HL-60 (cell line): ENCODE results near the gene CES3.

Experiments
- DNase-seq, 2 experiments: peaks; one replicate each; pipeline ENCODE4 v3.0.0-alpha.2; 2010 to 2020; ENCODE audit warnings: low read depth in 1 of 2, low spot score in 1 of 2
- H3K27ac ChIP-seq: fragments of 250-450 bp; sonication (Bioruptor Pico); replicated peaks from 2 replicates; pipeline ENCODE4 v1.5.1; 2020; ENCODE audit warnings: mild to moderate bottlenecking, moderate library complexity
- H3K27me3 ChIP-seq: fragments of 250-450 bp; sonication (Bioruptor Pico); 2 replicates; pipeline ENCODE4 v1.5.1; 2021; ENCODE audit warnings: mild to moderate bottlenecking, moderate library complexity; ENCODE audit not compliant: insufficient read depth, poor library complexity, severe bottlenecking
- H3K4me3 ChIP-seq: replicated peaks from 2 replicates; pipeline ENCODE4 v1.5.1; 2011; ENCODE audit warnings: mild to moderate bottlenecking, control low read depth, low read length; ENCODE audit not compliant: insufficient read depth
- GABPA ChIP-seq: IDR thresholded peaks from 2 replicates; pipeline ENCODE4 v1.6.1; 2012; ENCODE audit warnings: low read depth
- POLR2AphosphoS5 ChIP-seq: IDR thresholded peaks from 2 replicates; pipeline ENCODE4 v1.6.1; 2012; ENCODE audit warnings: low read depth
- SPI1 ChIP-seq: IDR thresholded peaks from 2 replicates; pipeline ENCODE4 v1.6.1; 2012; ENCODE audit warnings: low read depth, mild to moderate bottlenecking, borderline replicate concordance
- TF ChIP-seq, protein P1 (sequence below): IDR thresholded peaks from 2 replicates; pipeline ENCODE4 v1.6.1; 2012; ENCODE audit warnings: low read depth; ENCODE audit not compliant: insufficient replicate concordance
- TF ChIP-seq, protein P2 (sequence below): IDR thresholded peaks from one replicate; pipeline ENCODE4 v1.5.1; 2011; ENCODE audit warnings: low read length, control low read depth, inconsistent platforms; ENCODE audit not compliant: insufficient read depth

CES3 gene

DNA sequence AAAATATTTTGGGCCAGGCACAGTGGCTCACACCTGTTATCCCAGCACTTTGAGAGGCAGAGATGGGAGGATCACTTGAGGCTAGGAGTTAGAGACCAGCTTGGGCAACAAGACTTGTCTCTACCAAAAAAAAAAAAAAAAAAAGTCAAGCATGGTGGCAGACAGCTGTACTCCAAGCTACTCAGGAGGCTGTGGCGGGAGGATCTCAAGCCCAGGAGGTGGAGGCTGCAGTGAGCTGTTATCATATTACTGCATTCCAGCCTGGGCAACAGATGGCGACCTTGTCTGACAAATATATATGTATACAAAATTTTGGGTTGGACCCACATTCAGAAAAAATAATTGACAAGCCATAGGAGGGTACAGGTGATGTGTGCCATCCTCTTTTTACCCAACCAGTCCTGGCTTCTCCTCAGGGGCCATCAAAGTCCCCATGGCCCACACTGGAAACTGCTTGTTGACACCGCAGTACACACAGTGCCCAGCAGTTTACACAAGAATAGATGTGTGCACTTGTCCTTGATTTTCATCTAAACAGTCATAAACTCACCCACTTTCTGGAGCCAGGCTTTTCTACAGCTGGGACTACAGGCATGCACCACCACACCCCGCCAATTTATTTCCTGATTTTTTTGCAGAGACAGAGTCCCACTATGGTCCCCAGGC lies 24.0 kb upstream of the CES3 start:
- TF ChIP-seq, protein P1, sequence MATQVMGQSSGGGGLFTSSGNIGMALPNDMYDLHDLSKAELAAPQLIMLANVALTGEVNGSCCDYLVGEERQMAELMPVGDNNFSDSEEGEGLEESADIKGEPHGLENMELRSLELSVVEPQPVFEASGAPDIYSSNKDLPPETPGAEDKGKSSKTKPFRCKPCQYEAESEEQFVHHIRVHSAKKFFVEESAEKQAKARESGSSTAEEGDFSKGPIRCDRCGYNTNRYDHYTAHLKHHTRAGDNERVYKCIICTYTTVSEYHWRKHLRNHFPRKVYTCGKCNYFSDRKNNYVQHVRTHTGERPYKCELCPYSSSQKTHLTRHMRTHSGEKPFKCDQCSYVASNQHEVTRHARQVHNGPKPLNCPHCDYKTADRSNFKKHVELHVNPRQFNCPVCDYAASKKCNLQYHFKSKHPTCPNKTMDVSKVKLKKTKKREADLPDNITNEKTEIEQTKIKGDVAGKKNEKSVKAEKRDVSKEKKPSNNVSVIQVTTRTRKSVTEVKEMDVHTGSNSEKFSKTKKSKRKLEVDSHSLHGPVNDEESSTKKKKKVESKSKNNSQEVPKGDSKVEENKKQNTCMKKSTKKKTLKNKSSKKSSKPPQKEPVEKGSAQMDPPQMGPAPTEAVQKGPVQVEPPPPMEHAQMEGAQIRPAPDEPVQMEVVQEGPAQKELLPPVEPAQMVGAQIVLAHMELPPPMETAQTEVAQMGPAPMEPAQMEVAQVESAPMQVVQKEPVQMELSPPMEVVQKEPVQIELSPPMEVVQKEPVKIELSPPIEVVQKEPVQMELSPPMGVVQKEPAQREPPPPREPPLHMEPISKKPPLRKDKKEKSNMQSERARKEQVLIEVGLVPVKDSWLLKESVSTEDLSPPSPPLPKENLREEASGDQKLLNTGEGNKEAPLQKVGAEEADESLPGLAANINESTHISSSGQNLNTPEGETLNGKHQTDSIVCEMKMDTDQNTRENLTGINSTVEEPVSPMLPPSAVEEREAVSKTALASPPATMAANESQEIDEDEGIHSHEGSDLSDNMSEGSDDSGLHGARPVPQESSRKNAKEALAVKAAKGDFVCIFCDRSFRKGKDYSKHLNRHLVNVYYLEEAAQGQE, result no peak
- TF ChIP-seq POLR2AphosphoS5 (no peak), GABPA (no peak), SPI1 (no peak)
- TF ChIP-seq, protein P2, sequence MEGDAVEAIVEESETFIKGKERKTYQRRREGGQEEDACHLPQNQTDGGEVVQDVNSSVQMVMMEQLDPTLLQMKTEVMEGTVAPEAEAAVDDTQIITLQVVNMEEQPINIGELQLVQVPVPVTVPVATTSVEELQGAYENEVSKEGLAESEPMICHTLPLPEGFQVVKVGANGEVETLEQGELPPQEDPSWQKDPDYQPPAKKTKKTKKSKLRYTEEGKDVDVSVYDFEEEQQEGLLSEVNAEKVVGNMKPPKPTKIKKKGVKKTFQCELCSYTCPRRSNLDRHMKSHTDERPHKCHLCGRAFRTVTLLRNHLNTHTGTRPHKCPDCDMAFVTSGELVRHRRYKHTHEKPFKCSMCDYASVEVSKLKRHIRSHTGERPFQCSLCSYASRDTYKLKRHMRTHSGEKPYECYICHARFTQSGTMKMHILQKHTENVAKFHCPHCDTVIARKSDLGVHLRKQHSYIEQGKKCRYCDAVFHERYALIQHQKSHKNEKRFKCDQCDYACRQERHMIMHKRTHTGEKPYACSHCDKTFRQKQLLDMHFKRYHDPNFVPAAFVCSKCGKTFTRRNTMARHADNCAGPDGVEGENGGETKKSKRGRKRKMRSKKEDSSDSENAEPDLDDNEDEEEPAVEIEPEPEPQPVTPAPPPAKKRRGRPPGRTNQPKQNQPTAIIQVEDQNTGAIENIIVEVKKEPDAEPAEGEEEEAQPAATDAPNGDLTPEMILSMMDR, result no peak
- no peak overlapping the region for H3K27ac ChIP-seq
- no peak for DNase-seq
- H3K27me3 ChIP-seq, result no peaks in the 10 kb centered on the region
- H3K4me3 ChIP-seq, result no peak overlapping the region

DNA sequence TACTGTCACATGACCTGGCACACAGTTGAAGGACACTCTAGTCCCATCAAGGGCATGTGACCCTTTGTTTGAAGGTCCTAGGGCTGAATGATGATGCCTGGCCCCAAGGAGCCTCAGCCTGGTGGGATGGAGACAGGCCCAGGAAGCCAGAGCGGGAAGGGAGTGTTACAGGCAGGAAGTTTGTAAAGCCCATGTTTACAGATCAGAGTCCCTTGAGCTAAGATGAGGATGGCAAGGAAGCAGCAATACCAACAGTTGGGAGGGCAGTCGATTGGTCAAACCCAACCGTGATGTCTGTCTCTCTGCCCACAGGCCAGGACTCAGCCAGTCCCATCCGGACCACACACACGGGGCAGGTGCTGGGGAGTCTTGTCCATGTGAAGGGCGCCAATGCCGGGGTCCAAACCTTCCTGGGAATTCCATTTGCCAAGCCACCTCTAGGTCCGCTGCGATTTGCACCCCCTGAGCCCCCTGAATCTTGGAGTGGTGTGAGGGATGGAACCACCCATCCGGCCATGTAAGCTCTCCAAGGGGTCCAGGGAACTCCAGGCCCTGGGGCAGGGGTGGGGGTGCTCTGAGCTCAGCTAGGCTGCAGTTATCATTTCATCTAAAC lies 23.2 kb upstream of the CES3 start:
- H3K27me3 ChIP-seq, result no peaks in the 10 kb centered on the region
- no peak for DNase-seq
- TF ChIP-seq, protein P1, result no peak
- TF ChIP-seq POLR2AphosphoS5, result no peak
- no peak for TF ChIP-seq SPI1
- TF ChIP-seq, protein P2, result no peak
- TF ChIP-seq GABPA, result no peak
- H3K4me3 ChIP-seq, result no peak overlapping the region
- H3K27ac ChIP-seq, result no peak overlapping the region

DNA sequence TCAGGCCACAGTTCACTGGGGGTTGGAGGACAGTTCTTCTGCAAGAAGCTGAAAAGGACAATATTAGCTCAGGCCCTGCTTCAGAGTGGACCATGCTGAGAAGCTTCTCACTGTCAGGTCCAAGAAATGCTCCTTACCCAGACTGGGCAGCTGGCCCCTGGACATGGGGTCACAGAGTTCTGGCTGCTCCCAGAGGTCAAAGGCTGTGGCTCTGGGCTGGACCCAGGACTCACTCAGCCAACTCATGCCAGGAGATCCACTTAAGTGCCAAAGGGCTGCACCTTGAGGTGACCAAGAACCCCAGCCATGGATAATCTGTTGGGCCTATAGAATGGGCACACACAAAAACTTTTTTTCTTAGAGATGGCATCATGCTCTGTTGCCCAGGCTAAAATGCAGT lies 21.7 kb upstream of the CES3 start:
- no peak overlapping the region for H3K27ac ChIP-seq
- TF ChIP-seq, protein P2, result no peak
- no peak for TF ChIP-seq SPI1
- no peak for TF ChIP-seq GABPA
- no peak for TF ChIP-seq POLR2AphosphoS5
- TF ChIP-seq, protein P1, result no peak

More for the DNA sequence above, 21.7 kb upstream of the CES3 start:
- no peak for DNase-seq
- H3K27me3 ChIP-seq, result no peaks in the 10 kb centered on the region
- H3K4me3 ChIP-seq, result no peak overlapping the region
